ENCODE data around the gene RTCA.
"Not testable (repeated sequence)": the region's sequence is repeated elsewhere in the genome, so short reads cannot be mapped to it uniquely, and the experiment has no call there.

RTCA gene

GRCh38 chr1:100231721-100232120 lies 34.3 kb upstream of the RTCA start:
- DNase-seq (ENCODE audit: insufficient read length, low spot score) (no peak), FAIRE-seq (peak; percentile 41)
- TF ChIP-seq, protein P1, sequence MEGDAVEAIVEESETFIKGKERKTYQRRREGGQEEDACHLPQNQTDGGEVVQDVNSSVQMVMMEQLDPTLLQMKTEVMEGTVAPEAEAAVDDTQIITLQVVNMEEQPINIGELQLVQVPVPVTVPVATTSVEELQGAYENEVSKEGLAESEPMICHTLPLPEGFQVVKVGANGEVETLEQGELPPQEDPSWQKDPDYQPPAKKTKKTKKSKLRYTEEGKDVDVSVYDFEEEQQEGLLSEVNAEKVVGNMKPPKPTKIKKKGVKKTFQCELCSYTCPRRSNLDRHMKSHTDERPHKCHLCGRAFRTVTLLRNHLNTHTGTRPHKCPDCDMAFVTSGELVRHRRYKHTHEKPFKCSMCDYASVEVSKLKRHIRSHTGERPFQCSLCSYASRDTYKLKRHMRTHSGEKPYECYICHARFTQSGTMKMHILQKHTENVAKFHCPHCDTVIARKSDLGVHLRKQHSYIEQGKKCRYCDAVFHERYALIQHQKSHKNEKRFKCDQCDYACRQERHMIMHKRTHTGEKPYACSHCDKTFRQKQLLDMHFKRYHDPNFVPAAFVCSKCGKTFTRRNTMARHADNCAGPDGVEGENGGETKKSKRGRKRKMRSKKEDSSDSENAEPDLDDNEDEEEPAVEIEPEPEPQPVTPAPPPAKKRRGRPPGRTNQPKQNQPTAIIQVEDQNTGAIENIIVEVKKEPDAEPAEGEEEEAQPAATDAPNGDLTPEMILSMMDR (IDR thresholded peaks at IDR 0.05; ENCODE audit: insufficient read depth, missing control alignments): no peak

DNA sequence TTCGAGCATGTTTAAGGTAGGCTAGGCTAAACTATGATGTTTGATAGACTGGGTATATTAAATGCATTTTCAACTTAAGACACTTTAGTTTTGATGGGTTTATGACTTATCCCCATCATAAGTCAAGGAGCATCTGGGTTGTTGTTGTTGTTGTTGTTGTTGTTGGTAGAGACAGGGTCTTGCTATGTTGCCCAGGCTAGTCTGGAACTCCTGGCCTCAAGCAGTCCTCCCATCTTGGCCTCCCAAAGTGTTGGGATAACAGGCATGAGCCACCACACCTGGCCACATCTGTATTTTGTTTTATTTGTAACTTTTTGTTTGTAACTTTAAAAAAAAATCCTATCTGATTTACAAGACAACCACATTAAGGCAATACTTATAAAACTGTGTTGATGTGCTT lies 33.9 kb upstream of the RTCA start:
- FAIRE-seq (no peak), DNase-seq (ENCODE audit: insufficient read length, low spot score) (no peak)
- TF ChIP-seq, protein P1 (IDR thresholded peaks at IDR 0.05; ENCODE audit: insufficient read depth, missing control alignments): no peak

- FAIRE-seq; DNase-seq (ENCODE audit: insufficient read length, low spot score): not testable (repeated sequence)
Measured at GRCh38 chr1:100233566-100233965, 32.5 kb upstream of the RTCA start.

DNA sequence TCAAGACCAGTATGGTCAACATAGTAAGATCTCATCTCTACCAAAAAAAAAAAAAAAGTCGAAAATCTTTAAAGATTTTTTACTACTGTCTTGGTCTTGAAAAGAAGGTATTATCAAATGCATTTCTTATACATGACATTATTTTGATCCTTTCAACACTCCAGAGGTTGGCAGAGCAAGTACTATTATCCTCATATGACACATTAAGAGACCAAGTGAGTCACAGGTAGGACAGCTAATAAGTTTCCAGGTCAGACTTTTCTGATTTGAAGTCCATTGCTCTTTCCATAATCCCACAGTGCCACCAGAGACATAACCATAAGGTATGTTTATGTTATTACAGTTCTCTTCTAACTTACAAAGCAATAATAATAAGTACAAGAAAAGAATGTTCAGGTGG lies 31.6 kb upstream of the RTCA start:
- DNase-seq (ENCODE audit: insufficient read length, low spot score): no peak
- FAIRE-seq: no peak
- TF ChIP-seq, protein P1 (IDR thresholded peaks at IDR 0.05; ENCODE audit: insufficient read depth, missing control alignments): no peak

- FAIRE-seq (no peak), DNase-seq (ENCODE audit: insufficient read length, low spot score) (no peak)
- TF ChIP-seq, protein P1 (IDR thresholded peaks at IDR 0.05; ENCODE audit: insufficient read depth, missing control alignments): no peak
Measured at GRCh38 chr1:100237091-100237490, 28.9 kb upstream of the RTCA start.

GRCh38 chr1:100239961-100240360 lies 26.1 kb upstream of the RTCA start:
- TF ChIP-seq, protein P1 (IDR thresholded peaks at IDR 0.05; ENCODE audit: insufficient read depth, missing control alignments): no peak
- peak; percentile 73 for FAIRE-seq
- no peak for DNase-seq (ENCODE audit: insufficient read length, low spot score)

DNA sequence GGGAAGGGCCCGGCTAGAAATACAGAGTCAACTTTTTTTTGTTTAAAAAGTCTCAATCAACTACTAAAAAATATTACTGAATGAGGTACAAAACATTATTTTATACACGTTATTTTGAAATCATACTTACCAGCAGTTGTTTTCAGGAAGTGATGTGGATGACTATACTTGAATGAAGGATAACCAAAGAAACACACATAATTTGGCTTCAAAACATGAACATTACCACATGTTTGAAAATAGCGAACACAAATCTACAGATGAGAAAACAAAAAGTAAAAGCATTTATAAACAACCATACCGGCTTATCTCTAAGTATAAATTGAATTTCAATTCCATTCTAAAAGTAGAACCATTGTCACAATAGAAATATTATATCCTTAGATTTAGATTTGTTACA lies 25.4 kb upstream of the RTCA start:
- FAIRE-seq (no peak), DNase-seq (ENCODE audit: insufficient read length, low spot score) (no peak)
- TF ChIP-seq, protein P1 (IDR thresholded peaks at IDR 0.05; ENCODE audit: insufficient read depth, missing control alignments): no peak

- DNase-seq (ENCODE audit: insufficient read length, low spot score): no peak
- TF ChIP-seq, protein P1 (IDR thresholded peaks at IDR 0.05; ENCODE audit: insufficient read depth, missing control alignments): no peak
- FAIRE-seq: no peak
Measured at GRCh38 chr1:100246738-100247137, 19.3 kb upstream of the RTCA start.
